ENCODE measurements around the gene SLC47A2. TPM values are rescaled to one million over a fixed set of nuclear protein-coding genes. Genes with fewer than 3 reads are reported as not detected.

SLC47A2 gene
- polyA plus RNA-seq, 1 donor from 2014 or later: not detected

DNA sequence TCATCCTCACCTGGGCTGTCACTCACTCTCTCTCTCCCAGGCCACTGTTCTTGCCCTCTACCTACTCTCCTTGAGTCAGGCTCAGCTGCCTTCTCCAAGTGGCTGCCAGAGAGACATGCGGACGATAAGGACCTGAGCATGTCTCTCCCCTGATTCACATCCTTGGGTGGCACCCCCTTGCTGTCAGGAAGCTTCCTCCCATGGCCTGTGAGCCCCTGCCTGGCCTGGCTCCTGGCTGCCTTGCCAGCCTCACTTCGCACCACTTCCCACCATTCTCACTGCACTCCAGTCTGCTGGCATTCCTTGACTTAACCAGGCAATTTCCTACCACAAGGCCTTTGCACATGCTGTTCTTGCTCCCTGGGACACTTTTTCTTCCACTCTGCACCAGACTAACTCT is 34.5 kb upstream of the SLC47A2 start:
- no peak for TF ChIP-seq EP300 (conservative IDR thresholded peaks at IDR 0.05; ENCODE audit: poor library complexity, severe bottlenecking)
- no peak for TF ChIP-seq SMC3 (conservative IDR thresholded peaks at IDR 0.05; ENCODE audit: poor library complexity)
- no peak for TF ChIP-seq RAD21 (conservative IDR thresholded peaks at IDR 0.05)
- TF ChIP-seq POLR2AphosphoS5 (IDR thresholded peaks at IDR 0.05): no peak
- TF ChIP-seq TAF1 (IDR thresholded peaks at IDR 0.05; ENCODE audit: low read depth): no peak
- TF ChIP-seq, protein P1, sequence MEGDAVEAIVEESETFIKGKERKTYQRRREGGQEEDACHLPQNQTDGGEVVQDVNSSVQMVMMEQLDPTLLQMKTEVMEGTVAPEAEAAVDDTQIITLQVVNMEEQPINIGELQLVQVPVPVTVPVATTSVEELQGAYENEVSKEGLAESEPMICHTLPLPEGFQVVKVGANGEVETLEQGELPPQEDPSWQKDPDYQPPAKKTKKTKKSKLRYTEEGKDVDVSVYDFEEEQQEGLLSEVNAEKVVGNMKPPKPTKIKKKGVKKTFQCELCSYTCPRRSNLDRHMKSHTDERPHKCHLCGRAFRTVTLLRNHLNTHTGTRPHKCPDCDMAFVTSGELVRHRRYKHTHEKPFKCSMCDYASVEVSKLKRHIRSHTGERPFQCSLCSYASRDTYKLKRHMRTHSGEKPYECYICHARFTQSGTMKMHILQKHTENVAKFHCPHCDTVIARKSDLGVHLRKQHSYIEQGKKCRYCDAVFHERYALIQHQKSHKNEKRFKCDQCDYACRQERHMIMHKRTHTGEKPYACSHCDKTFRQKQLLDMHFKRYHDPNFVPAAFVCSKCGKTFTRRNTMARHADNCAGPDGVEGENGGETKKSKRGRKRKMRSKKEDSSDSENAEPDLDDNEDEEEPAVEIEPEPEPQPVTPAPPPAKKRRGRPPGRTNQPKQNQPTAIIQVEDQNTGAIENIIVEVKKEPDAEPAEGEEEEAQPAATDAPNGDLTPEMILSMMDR (IDR thresholded peaks at IDR 0.05; ENCODE audit: poor library complexity, severe bottlenecking): no peak
- no peak for TF ChIP-seq EZH2 (IDR thresholded peaks at IDR 0.05; ENCODE audit: borderline replicate concordance, insufficient read depth, low read length, poor library complexity, severe bottlenecking)
- TF ChIP-seq MXI1 (conservative IDR thresholded peaks at IDR 0.05; ENCODE audit: poor library complexity, severe bottlenecking): no peak
- TF ChIP-seq, protein P2, sequence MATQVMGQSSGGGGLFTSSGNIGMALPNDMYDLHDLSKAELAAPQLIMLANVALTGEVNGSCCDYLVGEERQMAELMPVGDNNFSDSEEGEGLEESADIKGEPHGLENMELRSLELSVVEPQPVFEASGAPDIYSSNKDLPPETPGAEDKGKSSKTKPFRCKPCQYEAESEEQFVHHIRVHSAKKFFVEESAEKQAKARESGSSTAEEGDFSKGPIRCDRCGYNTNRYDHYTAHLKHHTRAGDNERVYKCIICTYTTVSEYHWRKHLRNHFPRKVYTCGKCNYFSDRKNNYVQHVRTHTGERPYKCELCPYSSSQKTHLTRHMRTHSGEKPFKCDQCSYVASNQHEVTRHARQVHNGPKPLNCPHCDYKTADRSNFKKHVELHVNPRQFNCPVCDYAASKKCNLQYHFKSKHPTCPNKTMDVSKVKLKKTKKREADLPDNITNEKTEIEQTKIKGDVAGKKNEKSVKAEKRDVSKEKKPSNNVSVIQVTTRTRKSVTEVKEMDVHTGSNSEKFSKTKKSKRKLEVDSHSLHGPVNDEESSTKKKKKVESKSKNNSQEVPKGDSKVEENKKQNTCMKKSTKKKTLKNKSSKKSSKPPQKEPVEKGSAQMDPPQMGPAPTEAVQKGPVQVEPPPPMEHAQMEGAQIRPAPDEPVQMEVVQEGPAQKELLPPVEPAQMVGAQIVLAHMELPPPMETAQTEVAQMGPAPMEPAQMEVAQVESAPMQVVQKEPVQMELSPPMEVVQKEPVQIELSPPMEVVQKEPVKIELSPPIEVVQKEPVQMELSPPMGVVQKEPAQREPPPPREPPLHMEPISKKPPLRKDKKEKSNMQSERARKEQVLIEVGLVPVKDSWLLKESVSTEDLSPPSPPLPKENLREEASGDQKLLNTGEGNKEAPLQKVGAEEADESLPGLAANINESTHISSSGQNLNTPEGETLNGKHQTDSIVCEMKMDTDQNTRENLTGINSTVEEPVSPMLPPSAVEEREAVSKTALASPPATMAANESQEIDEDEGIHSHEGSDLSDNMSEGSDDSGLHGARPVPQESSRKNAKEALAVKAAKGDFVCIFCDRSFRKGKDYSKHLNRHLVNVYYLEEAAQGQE (IDR thresholded peaks at IDR 0.05; ENCODE audit: borderline replicate concordance): no peak
- Histone ChIP-seq H3K9me2 (ENCODE audit: insufficient read depth, low read length) (no peaks in the 10 kb centered on the region), H3F3A (ENCODE audit: insufficient read depth, low read length, poor library complexity, severe bottlenecking) (no peaks in the 10 kb centered on the region), H3K4me3 (ENCODE audit: low read length) (no peak overlapping the region), H3K27ac (ENCODE audit: low read length) (no peak overlapping the region), H3K4me2 (ENCODE audit: low read length) (no peak overlapping the region), H2AFZ (ENCODE audit: low read depth, low read length) (no peak overlapping the region), H3K9ac (ENCODE audit: low read length) (no peak overlapping the region), H3K79me2 (replicated peaks; ENCODE audit: insufficient read depth, low read length) (no peaks in the 10 kb centered on the region), H3K36me3 (ENCODE audit: insufficient read depth, low read length) (no peaks in the 10 kb centered on the region), H3K9me3 (ENCODE audit: low read length) (no peaks in the 10 kb centered on the region), H3K27me3 (ENCODE audit: insufficient read depth, low read depth, low read length) (no peaks in the 10 kb centered on the region), H4K20me1 (ENCODE audit: insufficient read depth) (no peaks in the 10 kb centered on the region)

DNA sequence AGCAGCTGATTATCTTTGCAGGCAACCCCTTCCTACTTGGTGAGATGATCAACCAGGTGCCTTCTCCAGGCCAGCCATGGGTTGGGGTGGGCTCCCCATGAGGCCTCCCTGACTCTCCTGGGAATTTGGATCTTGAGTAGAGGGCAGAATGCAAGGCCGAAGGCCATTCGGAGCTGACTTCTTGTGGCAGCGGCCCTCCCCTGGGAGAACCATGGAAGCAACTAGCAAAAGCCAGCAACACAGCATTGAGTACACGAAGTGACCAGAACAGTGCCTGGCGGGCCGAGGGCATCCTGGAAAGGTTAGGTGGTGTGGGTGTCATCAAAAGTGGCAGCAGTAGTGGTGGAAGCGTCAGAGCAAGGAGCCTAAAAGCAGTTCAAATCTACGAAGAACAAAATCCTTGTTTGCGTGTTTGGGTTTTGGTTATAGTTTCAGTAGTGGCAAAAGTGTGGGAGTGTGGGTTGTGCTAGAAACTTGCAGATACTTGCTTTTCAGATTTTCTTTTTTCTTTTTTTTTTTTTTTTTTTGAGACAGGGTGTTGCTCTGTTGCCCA is 33.7 kb upstream of the SLC47A2 start:
- no peak overlapping the region for H3K4me3 ChIP-seq (ENCODE audit: low read length)
- no peak overlapping the region for H3K9ac ChIP-seq (ENCODE audit: low read length)
- no peaks in the 10 kb centered on the region for H3K9me3 ChIP-seq (ENCODE audit: low read length)
- H3K27ac ChIP-seq (ENCODE audit: low read length): no peak overlapping the region
- TF ChIP-seq, protein P1 (IDR thresholded peaks at IDR 0.05; ENCODE audit: poor library complexity, severe bottlenecking): no peak
- no peak for TF ChIP-seq MXI1 (conservative IDR thresholded peaks at IDR 0.05; ENCODE audit: poor library complexity, severe bottlenecking)
- TF ChIP-seq TAF1 (IDR thresholded peaks at IDR 0.05; ENCODE audit: low read depth): no peak
- no peak for TF ChIP-seq RAD21 (conservative IDR thresholded peaks at IDR 0.05)
- TF ChIP-seq SMC3 (conservative IDR thresholded peaks at IDR 0.05; ENCODE audit: poor library complexity): no peak
- TF ChIP-seq, protein P2 (IDR thresholded peaks at IDR 0.05; ENCODE audit: borderline replicate concordance): no peak
- TF ChIP-seq POLR2AphosphoS5 (IDR thresholded peaks at IDR 0.05): no peak
- TF ChIP-seq EP300 (conservative IDR thresholded peaks at IDR 0.05; ENCODE audit: poor library complexity, severe bottlenecking): no peak
- no peak for TF ChIP-seq EZH2 (IDR thresholded peaks at IDR 0.05; ENCODE audit: borderline replicate concordance, insufficient read depth, low read length, poor library complexity, severe bottlenecking)
- no peaks in the 10 kb centered on the region for H3K36me3 ChIP-seq (ENCODE audit: insufficient read depth, low read length)
- H3K4me2 ChIP-seq (ENCODE audit: low read length): no peak overlapping the region
- H4K20me1 ChIP-seq (ENCODE audit: insufficient read depth): no peaks in the 10 kb centered on the region
- no peak overlapping the region for H2AFZ ChIP-seq (ENCODE audit: low read depth, low read length)
- no peaks in the 10 kb centered on the region for H3K79me2 ChIP-seq (replicated peaks; ENCODE audit: insufficient read depth, low read length)
- no peaks in the 10 kb centered on the region for H3F3A ChIP-seq (ENCODE audit: insufficient read depth, low read length, poor library complexity, severe bottlenecking)
- H3K9me2 ChIP-seq (ENCODE audit: insufficient read depth, low read length): no peaks in the 10 kb centered on the region
- H3K27me3 ChIP-seq (ENCODE audit: insufficient read depth, low read depth, low read length): no peaks in the 10 kb centered on the region
